Right lobe of liver (tissue), 6 donors: ENCODE results near the gene BDP1. TPM values are rescaled to one million over a fixed set of nuclear protein-coding genes. Genes with fewer than 3 reads are reported as not detected.
A peak's percentile ranks its signal among the peaks of the same experiment; 100 is the strongest.

Source experiments
- ATAC-seq, 4 donors: fragments of 200-7000 bp; cut with Tn5 transposase; one replicate each; pipeline ENCODE4 v1.9.1; 2020; ENCODE audit warnings: mild to moderate bottlenecking in 4 of 4, moderate library complexity in 4 of 4
- DNase-seq, 3 donors: peaks; one replicate each; pipeline ENCODE4 v3.0.0-alpha.2; 2020
- H3K27ac ChIP-seq, 3 donors: fragments of 200-600 bp; one replicate each; pipeline ENCODE4 v1.8.0; 2022
- H3K27me3 ChIP-seq, 2 donors: fragments of 200-600 bp; one replicate each; pipeline ENCODE4 v1.8.0; 2022
- H3K36me3 ChIP-seq, 4 donors: fragments of 200-600 bp; sonication (generic) in 1 of 4; one replicate each; pipeline versions ENCODE4 v1.5.1 to v1.8.0; 2017 to 2022; ENCODE audit warnings: control low read depth in 1 of 4
- H3K4me1 ChIP-seq, 4 donors: fragments of 200-600 bp; sonication (generic) in 1 of 4; one replicate each; pipeline versions ENCODE4 v1.5.1 to v1.8.0; 2017 to 2022; ENCODE audit warnings: control low read depth in 1 of 4
- H3K4me3 ChIP-seq, 3 donors: fragments of 200-600 bp; one replicate each; pipeline ENCODE4 v1.8.0; 2022
- H3K9me3 ChIP-seq, 4 donors: fragments of 200-600 bp; sonication (generic) in 1 of 4; one replicate each; pipeline versions ENCODE4 v1.5.1 to v1.8.0; 2017 to 2022; ENCODE audit warnings: control low read depth in 1 of 4
- CTCF ChIP-seq, 4 donors: fragments of 200-600 bp in 3 of 4; fragments of 450-650 bp in 1 of 4; IDR thresholded peaks; one replicate each; pipeline versions ENCODE4 v1.5.1 to v1.8.0; 2016 to 2022; ENCODE audit warnings: antibody characterized with exemption in 4 of 4, mild to moderate bottlenecking in 2 of 4
- POLR2A ChIP-seq: fragments of 450-650 bp; IDR thresholded peaks from one replicate; pipeline ENCODE4 v1.6.1; 2017; ENCODE audit warnings: antibody characterized with exemption, mild to moderate bottlenecking
- WGBS: methylation state at CpG from one replicate; pipeline ENCODE4 v1.1.6; 2018; ENCODE audit warnings: low coverage, low lambda C conversion rate; ENCODE audit not compliant: insufficient coverage; ENCODE audit errors: missing lambda C conversion rate; 5-methylcytosine and 5-hydroxymethylcytosine counted together
- intact Hi-C, 2 donors: fragments of 100-400 bp; cut with DNase I; formaldehyde crosslinking; loops; one replicate each; pipeline versions ENCODE4 v1.11.2 to v1.14.1; 2022
- total RNA-seq, 6 experiments: library from RNA; depleted of rRNA in 2 of 6; stranded (reverse); fragments of >200 nt in 2 of 6; fragmentation: NEBNext Ultra II Directional in 3 of 6; extraction: Animal tissue kit (Norgen Biotek cat#: 25700) in 3 of 6; gene quantifications; one replicate each; pipeline versions ENCODE4 v1.1.0 to v1.2.4, GENCODE V29; 2016 to 2023
- donor health status: DM: no; HTN: yes; CAD: no.
- donor health status: DM: no; HTN: no; CAD: no.
- donor health status: DM: no; HTN: no; CAD: no.
- donor health status: DM: no; HTN: yes; CAD: no.
- donor health status: DM: no; HTN: yes; CAD: no.

BDP1 gene
- total RNA-seq, 6 experiments from 2014 or later, result 7.3 to 16.6 (median 11.9) TPM

- Histone ChIP-seq H3K27me3 (no peaks in the 10 kb centered on the region), H3K4me3 (peak within 1 kb of the TSS; percentile 81 to 96 (median 82)), H3K9me3 (no peaks in the 10 kb centered on the region), H3K4me1 (peaks cover 0 to 18% (median 8%) of the 10 kb centered on the region in 4 donors), H3K27ac (peak within 1 kb of the TSS; percentile 87 to 91 (median 87)), H3K36me3 (no peaks in the 10 kb centered on the region)
- ATAC-seq, result peak; percentile 97 to 99 (median 98)
- TF ChIP-seq POLR2A, result peak; percentile 89
- no peak for TF ChIP-seq CTCF (IDR thresholded peaks at IDR 0.05)
- WGBS, result 0% methylated on average over 15 of the region's 56 CpGs
- intact Hi-C loops, result no loop called here
- peak; percentile 97 to 99 (median 98) for DNase-seq
Observed at GRCh38 chr5:71586941-71587765, 131.7 kb downstream of the BDP1 start, which contains the start of gene MCCC2. TSS of gene MCCC2 (plus strand) at chr5:71587340. CDS start at chr5:71587426, 86 bp downstream.

- ATAC-seq (peak; percentile 1 to 6 (median 4)), DNase-seq (no peak)
- no peaks in the 10 kb centered on the region for H3K27me3 ChIP-seq
- H3K4me1 ChIP-seq, result peaks cover 0 to 18% (median 8%) of the 10 kb centered on the region in 4 donors
- no peaks in the 10 kb centered on the region for H3K36me3 ChIP-seq
- intact Hi-C loops, result no loop called here
- WGBS, result 27% methylated on average over 14 of the region's 19 CpGs
- no peak for TF ChIP-seq CTCF (IDR thresholded peaks at IDR 0.05)
- TF ChIP-seq POLR2A, result no peak
- H3K9me3 ChIP-seq, result no peaks in the 10 kb centered on the region
- H3K27ac ChIP-seq, result peak overlapping the region; percentile 87 to 91 (median 87)
- H3K4me3 ChIP-seq, result peak overlapping the region; percentile 81 to 96 (median 82)
Observed at GRCh38 chr5:71587766-71588532, 132.5 kb downstream of the BDP1 start.

- ATAC-seq (no peak), DNase-seq (no peak)
- H3K27me3 ChIP-seq, result no peaks in the 10 kb centered on the region
- intact Hi-C loops, result no loop called here
- TF ChIP-seq POLR2A (no peak), CTCF (IDR thresholded peaks at IDR 0.05) (no peak)
- H3K27ac ChIP-seq, result no peak overlapping the region
- H3K4me1 ChIP-seq, result peaks cover 0 to 18% (median 8%) of the 10 kb centered on the region in 4 donors
- 95% methylated on average over 2 of the region's 2 CpGs for WGBS
- no peaks in the 10 kb centered on the region for H3K36me3 ChIP-seq
- H3K4me3 ChIP-seq, result peak overlapping the region in 1 of 3 donors; percentile 82
- no peaks in the 10 kb centered on the region for H3K9me3 ChIP-seq
Observed at GRCh38 chr5:71588533-71588885, 133.1 kb downstream of the BDP1 start.

GRCh38 chr5:71589903-71590302, 134.5 kb downstream of the BDP1 start:
- Histone ChIP-seq H3K27me3 (no peaks in the 10 kb centered on the region), H3K27ac (no peak overlapping the region), H3K36me3 (peaks cover 0 to 5% (median 0%) of the 10 kb centered on the region in 4 donors), H3K4me1 (peaks cover 0 to 18% (median 8%) of the 10 kb centered on the region in 4 donors), H3K9me3 (no peaks in the 10 kb centered on the region), H3K4me3 (no peak overlapping the region)
- intact Hi-C loops, result no loop called here
- DNase-seq, result no peak
- no peak for ATAC-seq
- TF ChIP-seq POLR2A (no peak), CTCF (IDR thresholded peaks at IDR 0.05) (no peak)
- 50% methylated on average over 1 of the region's 2 CpGs for WGBS
